SJCRH30 (cell line): Measurements from ENCODE around the gene SLC6A7. TPM values are rescaled to one million over a fixed set of nuclear protein-coding genes. Genes with fewer than 3 reads are reported as not detected.

Source experiments
- DNase-seq, 2 experiments: peaks; one replicate each; pipeline ENCODE4 v3.0.0-alpha.2; 2015 to 2020
- H3K27ac ChIP-seq: fragments of 250-450 bp; sonication (Bioruptor Pico); 2 replicates; pipeline ENCODE4 v1.5.1; 2020; ENCODE audit warnings: mild to moderate bottlenecking, moderate library complexity
- H3K27me3 ChIP-seq: fragments of 250-450 bp; sonication (Bioruptor Pico); 2 replicates; pipeline ENCODE4 v1.5.1; 2020; ENCODE audit warnings: mild to moderate bottlenecking, moderate library complexity
- H3K36me3 ChIP-seq: fragments of 250-450 bp; sonication (Bioruptor Pico); 2 replicates; pipeline ENCODE4 v1.5.1; 2020; ENCODE audit warnings: mild to moderate bottlenecking, moderate library complexity
- H3K4me1 ChIP-seq: fragments of 250-450 bp; sonication (Bioruptor Pico); 2 replicates; pipeline ENCODE4 v1.5.1; 2020; ENCODE audit warnings: mild to moderate bottlenecking, moderate library complexity
- H3K4me3 ChIP-seq: fragments of 250-450 bp; sonication (Bioruptor Pico); 2 replicates; pipeline ENCODE4 v1.5.1; 2020; ENCODE audit warnings: mild to moderate bottlenecking, moderate library complexity
- H3K9me3 ChIP-seq: fragments of 250-450 bp; sonication (Bioruptor Pico); replicated peaks from 2 replicates; pipeline ENCODE4 v1.5.1; 2020; ENCODE audit warnings: mild to moderate bottlenecking, moderate library complexity
- total RNA-seq: library from RNA; depleted of rRNA; stranded (reverse); fragments of >200 nt; shearing (Covaris generic); gene quantifications from 2 replicates; pipeline ENCODE4 v1.2.3, GENCODE V29; 2014; rRNA removed

Gene SLC6A7
- total RNA-seq, 1 experiment from 2014 or later: not detected

DNA sequence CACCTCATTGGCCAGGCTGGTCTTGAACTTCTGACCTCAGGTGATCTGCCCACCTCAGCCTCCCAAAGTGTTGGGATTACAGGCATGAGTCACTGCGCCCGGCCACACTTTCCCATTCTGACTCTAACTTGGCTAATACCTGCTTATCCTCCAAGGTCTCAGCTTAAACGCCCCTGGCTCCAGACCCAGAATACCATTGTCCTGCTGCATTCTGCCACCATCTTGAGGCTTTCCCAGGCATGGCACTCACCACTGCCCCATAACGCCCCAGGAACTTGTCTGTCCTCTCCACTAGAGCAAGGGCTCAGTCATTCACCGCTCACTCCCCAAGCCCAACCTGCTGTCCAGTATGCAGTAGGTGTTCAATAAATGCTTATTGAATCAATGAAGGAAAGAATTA is 59.9 kb downstream of the SLC6A7 start:
- Histone ChIP-seq H3K4me3 (no peak overlapping the region), H3K27me3 (peaks cover 23% of the 10 kb centered on the region), H3K9me3 (peaks cover 3% of the 10 kb centered on the region; the same call in 1 of the 2 replicates), H3K36me3 (no peaks in the 10 kb centered on the region; the same call in 1 of the 2 replicates), H3K27ac (no peak overlapping the region), H3K4me1 (peaks cover 12% of the 10 kb centered on the region)
- no peak for DNase-seq

DNA sequence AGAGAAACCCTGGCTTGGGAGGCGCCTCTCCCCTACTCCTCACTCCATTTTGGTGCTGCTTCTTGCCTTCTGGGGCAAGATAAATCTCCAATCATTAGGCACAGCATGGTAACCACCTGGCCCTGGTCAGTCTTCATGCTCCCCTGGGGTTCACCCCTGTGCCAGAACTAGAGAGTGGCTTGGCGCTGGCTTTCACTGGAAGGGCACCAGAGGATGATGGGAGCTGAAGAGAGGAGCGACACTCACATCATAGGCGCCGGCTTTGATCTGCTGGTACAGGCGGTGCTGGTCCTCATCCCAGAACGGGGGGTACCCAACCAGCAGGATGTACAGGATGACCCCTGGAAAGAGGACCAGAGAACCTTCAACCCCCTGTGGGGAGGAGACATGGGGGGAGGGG is 61.6 kb downstream of the SLC6A7 start:
- H3K4me1 ChIP-seq: peaks cover 5% of the 10 kb centered on the region; the same call in 1 of the 2 replicates
- DNase-seq: no peak
- H3K9me3 ChIP-seq: peaks cover 3% of the 10 kb centered on the region; the same call in 1 of the 2 replicates
- no peaks in the 10 kb centered on the region; the same call in 1 of the 2 replicates for H3K36me3 ChIP-seq
- no peak overlapping the region for H3K27ac ChIP-seq
- peaks cover 23% of the 10 kb centered on the region for H3K27me3 ChIP-seq
- no peak overlapping the region for H3K4me3 ChIP-seq

DNA sequence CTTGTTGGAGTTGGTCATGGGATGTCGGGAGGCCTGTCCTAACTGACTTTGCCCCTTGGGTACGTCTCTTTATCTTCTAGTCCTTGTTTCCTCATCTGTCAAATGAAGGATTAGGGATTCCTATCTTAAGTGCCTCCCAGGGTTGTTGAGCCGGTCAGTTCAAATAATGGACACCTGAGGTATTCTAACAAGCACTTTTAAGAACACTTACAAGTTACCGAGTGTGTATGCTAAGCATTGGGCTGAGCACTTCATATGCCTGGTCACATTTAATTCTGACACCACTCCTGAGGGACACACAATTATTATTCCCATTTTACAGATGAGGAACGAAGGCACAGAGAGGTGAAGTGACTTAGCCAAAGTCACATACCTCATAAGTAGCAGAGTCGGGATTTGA is 62.6 kb downstream of the SLC6A7 start:
- H3K27ac ChIP-seq: no peak overlapping the region
- H3K9me3 ChIP-seq: peaks cover 3% of the 10 kb centered on the region; the same call in 1 of the 2 replicates
- H3K27me3 ChIP-seq: peaks cover 23% of the 10 kb centered on the region
- H3K4me3 ChIP-seq: no peak overlapping the region
- no peak for DNase-seq
- H3K4me1 ChIP-seq: peaks cover 5% of the 10 kb centered on the region; the same call in 1 of the 2 replicates
- no peaks in the 10 kb centered on the region; the same call in 1 of the 2 replicates for H3K36me3 ChIP-seq

DNA sequence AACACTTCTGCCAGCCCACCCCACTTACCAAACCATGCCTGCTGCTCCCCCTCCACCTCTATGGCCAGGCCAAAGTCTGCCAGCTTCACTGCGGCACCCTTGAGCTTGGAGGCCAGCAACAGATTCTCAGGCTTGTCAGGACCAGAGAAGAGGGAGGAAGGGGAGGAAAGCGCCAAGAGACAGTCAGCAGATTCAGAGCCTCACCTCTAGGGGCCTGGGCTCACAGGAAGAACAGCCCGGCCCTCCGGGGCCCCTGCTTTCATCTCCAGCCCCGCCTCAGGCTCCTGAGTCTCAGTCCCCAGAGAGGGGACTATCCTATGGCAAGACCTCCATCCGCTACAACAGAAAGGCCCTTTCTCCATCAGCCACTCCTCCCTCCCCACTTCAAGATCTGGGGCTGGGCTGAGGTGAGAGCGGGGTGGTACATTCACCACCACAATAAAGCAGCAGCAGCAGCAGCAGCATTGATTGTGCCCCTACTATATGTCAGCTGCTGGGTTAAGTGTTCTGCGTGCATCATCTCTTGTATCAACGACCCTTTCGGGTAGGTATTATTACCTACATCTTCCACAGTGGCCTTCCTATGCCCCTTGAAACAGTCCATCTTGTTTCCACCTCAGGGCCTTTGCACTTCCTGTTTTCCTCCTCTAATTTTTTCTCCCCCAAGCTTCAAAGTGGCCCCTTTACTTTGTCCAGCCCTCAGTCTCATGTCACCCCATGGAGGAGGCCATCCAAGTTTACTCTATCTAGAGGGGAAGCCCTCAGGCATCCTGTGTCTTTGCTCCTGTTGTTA is 63.8 kb downstream of the SLC6A7 start:
- H3K4me3 ChIP-seq: no peak overlapping the region
- DNase-seq: no peak
- H3K27me3 ChIP-seq: peaks cover 23% of the 10 kb centered on the region
- no peaks in the 10 kb centered on the region; the same call in 1 of the 2 replicates for H3K36me3 ChIP-seq
- H3K4me1 ChIP-seq: peaks cover 5% of the 10 kb centered on the region; the same call in 1 of the 2 replicates
- H3K9me3 ChIP-seq: peaks cover 1% of the 10 kb centered on the region; the same call in 1 of the 2 replicates
- H3K27ac ChIP-seq: no peak overlapping the region

DNA sequence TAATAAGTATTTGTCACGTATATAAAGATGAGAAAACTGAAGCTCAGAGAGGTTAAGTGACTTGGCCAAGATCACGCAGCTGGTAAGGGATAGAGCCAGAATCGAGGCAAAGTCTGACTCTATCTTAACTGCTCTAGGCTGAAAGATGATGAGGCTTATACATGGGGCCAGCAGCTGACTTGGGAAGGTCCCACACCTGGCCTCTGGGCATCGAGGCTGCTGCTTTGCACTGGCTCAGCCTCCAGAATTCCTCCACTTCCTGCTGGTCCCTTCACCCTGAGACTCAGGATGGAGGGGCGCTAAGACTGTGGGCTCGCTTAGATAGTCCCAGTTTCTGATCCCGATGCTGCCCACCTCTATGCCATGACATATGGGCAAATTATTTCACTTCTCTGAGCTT is 64.5 kb downstream of the SLC6A7 start:
- peaks cover 23% of the 10 kb centered on the region for H3K27me3 ChIP-seq
- no peak overlapping the region for H3K27ac ChIP-seq
- no peaks in the 10 kb centered on the region; the same call in 1 of the 2 replicates for H3K36me3 ChIP-seq
- no peak overlapping the region for H3K4me3 ChIP-seq
- H3K4me1 ChIP-seq: peaks cover 5% of the 10 kb centered on the region; the same call in 1 of the 2 replicates
- no peaks in the 10 kb centered on the region for H3K9me3 ChIP-seq
- DNase-seq: no peak

DNA sequence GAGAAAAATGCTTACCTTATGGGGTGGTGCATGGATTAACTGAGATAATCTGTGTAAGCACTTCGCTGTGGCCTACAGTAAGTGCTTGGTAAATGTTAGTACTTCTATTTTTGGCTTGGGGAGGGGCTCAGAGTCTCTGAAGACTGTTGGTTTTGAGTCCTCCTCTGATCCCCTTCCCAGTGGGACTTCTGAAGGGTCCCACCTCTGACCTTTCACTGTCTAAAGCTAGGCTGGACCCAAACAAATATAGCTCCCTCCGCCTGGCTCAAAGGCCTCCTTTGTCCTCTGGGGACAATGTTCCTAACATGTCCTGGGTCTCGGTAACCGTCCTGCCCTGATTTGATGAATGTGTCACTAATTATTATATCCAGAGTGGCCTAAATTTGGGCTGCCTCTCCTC is 64.9 kb downstream of the SLC6A7 start:
- Histone ChIP-seq H3K36me3 (no peaks in the 10 kb centered on the region; the same call in 1 of the 2 replicates), H3K4me1 (peaks cover 5% of the 10 kb centered on the region; the same call in 1 of the 2 replicates), H3K27ac (no peak overlapping the region), H3K9me3 (no peaks in the 10 kb centered on the region), H3K4me3 (no peak overlapping the region), H3K27me3 (peaks cover 23% of the 10 kb centered on the region)
- DNase-seq: no peak

DNA sequence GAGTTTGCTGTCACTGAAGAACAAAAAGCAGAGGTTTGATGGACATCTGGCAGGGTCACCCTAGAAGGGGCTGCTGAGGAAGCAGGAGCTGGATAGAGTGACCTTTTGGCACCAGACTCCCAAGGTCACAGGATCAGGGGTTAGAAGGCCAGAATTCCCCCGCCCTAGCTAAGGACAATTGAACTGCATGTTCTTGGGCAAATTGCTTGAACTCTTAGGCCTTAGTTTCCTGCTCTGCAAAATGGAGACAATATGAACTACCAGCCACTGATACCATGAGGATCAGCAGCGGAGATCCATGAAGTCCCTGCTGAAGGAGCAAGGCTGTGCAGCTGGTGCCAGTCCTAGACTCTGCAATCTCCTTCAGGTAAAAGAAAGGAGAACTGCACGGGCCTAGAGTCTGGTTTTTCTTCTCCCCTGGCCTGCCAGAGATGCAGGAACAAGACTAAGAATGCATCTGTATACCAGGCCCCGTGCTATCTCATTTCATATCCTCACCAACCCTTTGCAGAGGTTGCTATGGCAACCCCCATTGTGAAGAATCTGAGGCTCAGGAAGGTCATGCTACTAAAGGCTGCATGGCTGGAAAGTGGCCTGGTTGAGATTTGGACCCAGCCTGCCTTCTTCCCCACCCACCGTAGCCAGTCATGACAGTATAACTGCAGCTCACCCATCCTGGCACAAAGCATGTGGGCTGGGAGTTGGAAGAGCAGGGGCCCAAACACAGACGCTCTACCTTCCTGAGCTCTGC is 66.0 kb downstream of the SLC6A7 start:
- Histone ChIP-seq H3K27ac (no peak overlapping the region), H3K4me3 (no peak overlapping the region), H3K9me3 (no peaks in the 10 kb centered on the region), H3K36me3 (no peaks in the 10 kb centered on the region; the same call in 1 of the 2 replicates), H3K4me1 (peaks cover 5% of the 10 kb centered on the region; the same call in 1 of the 2 replicates), H3K27me3 (peaks cover 23% of the 10 kb centered on the region)
- DNase-seq: peak in 1 of 2 experiments; percentile 30

DNA sequence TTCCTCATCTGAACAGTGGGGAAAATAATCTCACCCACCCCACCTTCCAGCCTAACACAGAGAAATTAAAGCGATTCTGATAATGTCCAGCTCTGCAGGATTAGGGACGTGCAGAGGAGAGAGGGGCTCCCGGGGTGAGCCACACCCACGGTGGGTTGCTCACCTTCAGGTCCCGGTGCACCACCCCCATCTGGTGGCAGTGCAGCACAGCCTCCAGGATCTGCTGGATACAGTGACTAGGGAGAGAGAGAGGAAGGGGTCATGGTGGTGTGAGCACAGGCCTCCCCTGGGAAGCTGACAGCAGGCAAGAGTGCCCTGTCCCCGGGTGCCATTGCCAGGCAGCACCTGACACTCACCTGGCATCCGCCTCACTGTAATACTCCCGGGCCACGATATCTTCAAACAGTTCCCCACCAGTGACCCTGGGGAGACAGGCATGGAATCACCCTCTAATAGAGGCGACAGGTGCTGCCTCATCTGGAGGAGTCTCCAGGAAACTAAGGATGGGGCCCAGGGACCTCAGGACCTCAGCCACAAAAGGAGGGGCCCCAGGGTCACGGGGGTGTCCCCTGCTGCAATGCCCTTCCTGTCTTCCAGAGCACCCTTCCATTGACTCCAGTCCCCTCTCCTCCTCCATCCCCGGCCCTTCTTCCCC is 66.7 kb downstream of the SLC6A7 start:
- Histone ChIP-seq H3K4me1 (peaks cover 5% of the 10 kb centered on the region; the same call in 1 of the 2 replicates), H3K9me3 (no peaks in the 10 kb centered on the region), H3K4me3 (no peak overlapping the region), H3K36me3 (no peaks in the 10 kb centered on the region; the same call in 1 of the 2 replicates), H3K27ac (no peak overlapping the region), H3K27me3 (peaks cover 25% of the 10 kb centered on the region)
- DNase-seq: peak; percentile 30 to 36

DNA sequence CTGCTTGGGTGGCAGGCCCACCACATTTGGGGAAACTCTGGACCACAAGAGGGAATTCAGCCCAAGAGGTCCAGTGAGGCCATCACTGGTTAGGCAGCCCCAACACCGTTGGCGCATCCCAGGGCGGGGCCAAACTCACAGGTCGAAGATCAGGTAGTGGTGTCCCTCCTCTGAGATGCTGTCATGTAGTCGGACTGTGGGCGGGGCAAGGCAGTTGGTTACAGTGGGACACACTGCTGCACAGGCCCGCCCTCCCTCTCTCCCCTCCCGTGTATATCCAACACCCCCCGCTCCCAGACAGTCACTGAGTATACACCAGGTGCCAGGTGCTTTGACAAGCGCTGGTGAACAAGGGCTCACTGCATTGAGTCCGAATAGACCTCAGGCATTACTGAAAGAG is 67.6 kb downstream of the SLC6A7 start:
- Histone ChIP-seq H3K27ac (no peak overlapping the region), H3K4me1 (peaks cover 5% of the 10 kb centered on the region; the same call in 1 of the 2 replicates), H3K27me3 (peaks cover 19% of the 10 kb centered on the region), H3K9me3 (no peaks in the 10 kb centered on the region), H3K36me3 (no peaks in the 10 kb centered on the region; the same call in 1 of the 2 replicates), H3K4me3 (no peak overlapping the region)
- no peak for DNase-seq

DNA sequence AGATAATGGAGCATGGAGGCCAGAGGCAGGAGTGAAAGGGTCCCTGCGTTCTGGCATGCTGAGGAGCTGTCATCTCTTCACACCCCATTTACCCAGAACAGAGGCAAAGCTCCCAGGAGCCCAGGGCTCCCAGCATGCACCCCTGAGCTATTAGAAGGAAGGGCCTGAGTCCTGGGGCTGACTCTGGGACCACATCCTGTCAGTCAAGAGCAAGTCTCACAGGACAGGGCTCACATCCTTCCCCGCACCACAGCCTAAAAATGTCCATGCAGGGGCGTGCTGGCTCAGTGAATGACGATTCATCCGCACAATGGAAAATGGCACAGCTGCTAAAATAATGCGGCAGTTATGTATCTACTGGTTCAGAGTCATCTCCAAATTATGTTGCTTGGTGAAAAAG is 68.3 kb downstream of the SLC6A7 start:
- Histone ChIP-seq H3K27me3 (peaks cover 12% of the 10 kb centered on the region; the same call in 1 of the 2 replicates), H3K36me3 (no peaks in the 10 kb centered on the region), H3K4me3 (no peak overlapping the region), H3K27ac (no peak overlapping the region), H3K9me3 (no peaks in the 10 kb centered on the region), H3K4me1 (peaks cover 5% of the 10 kb centered on the region; the same call in 1 of the 2 replicates)
- DNase-seq: peak in 1 of 2 experiments; percentile 21

Other genes starting within 250 kb of the SLC6A7 start
- gene PDE6A, start 245.3 kb upstream of the SLC6A7 start, total RNA-seq: 0.28 and 0.47 TPM in 2 replicates
- 51.5 and 52.4 TPM in 2 replicates for gene SLC26A2, start 229.3 kb upstream of the SLC6A7 start, total RNA-seq
- 3.7 and 3.8 TPM in 2 replicates for gene TIGD6, start 189.4 kb upstream of the SLC6A7 start, total RNA-seq
- 26.0 and 28.0 TPM in 2 replicates for gene HMGXB3, start 189.3 kb upstream of the SLC6A7 start, total RNA-seq
- 0.06 and 0.13 TPM in 2 replicates for gene CSF1R, start 103.5 kb upstream of the SLC6A7 start, total RNA-seq
- 4.7 and 7.2 TPM in 2 replicates for gene PDGFRB, start 34.2 kb upstream of the SLC6A7 start, total RNA-seq
- gene CDX1, start 23.3 kb upstream of the SLC6A7 start, total RNA-seq: not detected in 2 replicates
- gene CAMK2A, start 99.7 kb downstream of the SLC6A7 start, total RNA-seq: 0.41 and 0.42 TPM in 2 replicates
- gene ARSI, start 112.8 kb downstream of the SLC6A7 start, total RNA-seq: 0.18 and 0.28 TPM in 2 replicates
- gene TCOF1, start 167.6 kb downstream of the SLC6A7 start, total RNA-seq: 58.9 and 60.4 TPM in 2 replicates
- 0.12 TPM in 1 of 2 replicates, not detected in the other for gene CD74, start 222.8 kb downstream of the SLC6A7 start, total RNA-seq